DOHH2 (cell line): ENCODE results near the gene RAB15.

Experiments
- EZH2phosphoT487 ChIP-seq: fragments of 200-600 bp; sonication (generic); IDR thresholded peaks from 2 replicates; pipeline ENCODE4 v1.6.1; 2017; ENCODE audit warnings: borderline replicate concordance, mild to moderate bottlenecking, antibody characterized with exemption, low read length, moderate library complexity, mixed read lengths
- TF ChIP-seq, protein P1 (sequence below): fragments of 200-600 bp; sonication (generic); IDR thresholded peaks from one replicate; pipeline ENCODE4 v1.5.1; 2014; ENCODE audit warnings: antibody characterized with exemption, mild to moderate bottlenecking, low read depth, low read length; ENCODE audit not compliant: poor library complexity, severe bottlenecking

DNA sequence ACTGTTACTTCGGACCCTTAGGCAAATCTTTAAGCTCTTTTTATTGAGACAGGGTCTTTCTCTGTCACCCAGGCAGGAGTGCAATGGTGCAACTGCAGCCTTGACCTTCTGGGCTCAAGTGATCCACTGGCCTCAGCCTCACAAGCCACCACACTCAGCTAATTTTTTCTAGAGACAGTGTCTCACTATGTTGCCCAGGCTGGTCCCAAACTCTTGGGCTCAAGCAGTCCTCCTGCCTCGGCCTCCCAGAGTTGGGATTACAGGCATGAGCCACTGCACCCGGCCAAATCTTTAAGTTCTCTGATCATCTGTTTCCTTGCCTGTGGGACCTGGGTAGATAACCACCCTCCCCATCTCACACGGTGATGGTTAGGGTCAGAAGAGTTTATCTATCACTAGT lies 27.3 kb downstream of the RAB15 start:
- TF ChIP-seq, protein P1, sequence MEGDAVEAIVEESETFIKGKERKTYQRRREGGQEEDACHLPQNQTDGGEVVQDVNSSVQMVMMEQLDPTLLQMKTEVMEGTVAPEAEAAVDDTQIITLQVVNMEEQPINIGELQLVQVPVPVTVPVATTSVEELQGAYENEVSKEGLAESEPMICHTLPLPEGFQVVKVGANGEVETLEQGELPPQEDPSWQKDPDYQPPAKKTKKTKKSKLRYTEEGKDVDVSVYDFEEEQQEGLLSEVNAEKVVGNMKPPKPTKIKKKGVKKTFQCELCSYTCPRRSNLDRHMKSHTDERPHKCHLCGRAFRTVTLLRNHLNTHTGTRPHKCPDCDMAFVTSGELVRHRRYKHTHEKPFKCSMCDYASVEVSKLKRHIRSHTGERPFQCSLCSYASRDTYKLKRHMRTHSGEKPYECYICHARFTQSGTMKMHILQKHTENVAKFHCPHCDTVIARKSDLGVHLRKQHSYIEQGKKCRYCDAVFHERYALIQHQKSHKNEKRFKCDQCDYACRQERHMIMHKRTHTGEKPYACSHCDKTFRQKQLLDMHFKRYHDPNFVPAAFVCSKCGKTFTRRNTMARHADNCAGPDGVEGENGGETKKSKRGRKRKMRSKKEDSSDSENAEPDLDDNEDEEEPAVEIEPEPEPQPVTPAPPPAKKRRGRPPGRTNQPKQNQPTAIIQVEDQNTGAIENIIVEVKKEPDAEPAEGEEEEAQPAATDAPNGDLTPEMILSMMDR, result no peak
- TF ChIP-seq EZH2phosphoT487, result no peak
